ENCODE results near the gene MIXL1.

MIXL1 gene

GRCh38 chr1:226203655-226204054 lies 19.8 kb upstream of the MIXL1 start:
- no peak overlapping the region for H3K9ac ChIP-seq (ENCODE audit: low read depth, low read length)
- no peaks in the 10 kb centered on the region for H3K9me3 ChIP-seq (ENCODE audit: control insufficient read depth, insufficient read depth, low read length)
- H3K4me1 ChIP-seq (ENCODE audit: insufficient read depth, low read length): peaks cover 9% of the 10 kb centered on the region; the same call in 1 of the 2 replicates
- no peaks in the 10 kb centered on the region for H3K36me3 ChIP-seq (ENCODE audit: insufficient read depth, low read length)

- peaks cover 9% of the 10 kb centered on the region; the same call in 1 of the 2 replicates for H3K4me1 ChIP-seq (ENCODE audit: insufficient read depth, low read length)
- H3K36me3 ChIP-seq (ENCODE audit: insufficient read depth, low read length): no peaks in the 10 kb centered on the region
- H3K9ac ChIP-seq (ENCODE audit: low read depth, low read length): no peak overlapping the region
- H3K9me3 ChIP-seq (ENCODE audit: control insufficient read depth, insufficient read depth, low read length): no peaks in the 10 kb centered on the region
These were observed 19.3 kb upstream of the MIXL1 start for GRCh38 chr1:226204198-226204597.

GRCh38 chr1:226207048-226207447 lies 16.4 kb upstream of the MIXL1 start:
- Histone ChIP-seq H3K9ac (ENCODE audit: low read depth, low read length) (no peak overlapping the region), H3K4me1 (ENCODE audit: insufficient read depth, low read length) (peaks cover 27% of the 10 kb centered on the region)

GRCh38 chr1:226209307-226210059 lies 14.0 kb upstream of the MIXL1 start:
- Histone ChIP-seq H3K9ac (ENCODE audit: low read depth, low read length) (no peak overlapping the region), H3K36me3 (ENCODE audit: insufficient read depth, low read length) (no peaks in the 10 kb centered on the region), H3K4me1 (ENCODE audit: insufficient read depth, low read length) (peaks cover 21% of the 10 kb centered on the region), H3K9me3 (ENCODE audit: control insufficient read depth, insufficient read depth, low read length) (no peaks in the 10 kb centered on the region)

More at GRCh38 chr1:226207048-226207447, 16.4 kb upstream of the MIXL1 start:
- no peaks in the 10 kb centered on the region for H3K9me3 ChIP-seq (ENCODE audit: control insufficient read depth, insufficient read depth, low read length)
- no peaks in the 10 kb centered on the region for H3K36me3 ChIP-seq (ENCODE audit: insufficient read depth, low read length)

- Histone ChIP-seq H3K9me3 (ENCODE audit: control insufficient read depth, insufficient read depth, low read length) (no peaks in the 10 kb centered on the region), H3K4me1 (ENCODE audit: insufficient read depth, low read length) (peaks cover 27% of the 10 kb centered on the region), H3K36me3 (ENCODE audit: insufficient read depth, low read length) (no peaks in the 10 kb centered on the region), H3K9ac (ENCODE audit: low read depth, low read length) (no peak overlapping the region)
These were observed 12.8 kb upstream of the MIXL1 start for GRCh38 chr1:226210571-226211176.

GRCh38 chr1:226211181-226211821 lies 12.2 kb upstream of the MIXL1 start:
- Histone ChIP-seq H3K36me3 (ENCODE audit: insufficient read depth, low read length) (no peaks in the 10 kb centered on the region), H3K9ac (ENCODE audit: low read depth, low read length) (no peak overlapping the region), H3K4me1 (ENCODE audit: insufficient read depth, low read length) (peaks cover 33% of the 10 kb centered on the region), H3K9me3 (ENCODE audit: control insufficient read depth, insufficient read depth, low read length) (no peaks in the 10 kb centered on the region)

- H3K36me3 ChIP-seq (ENCODE audit: insufficient read depth, low read length): no peaks in the 10 kb centered on the region
- H3K9me3 ChIP-seq (ENCODE audit: control insufficient read depth, insufficient read depth, low read length): no peaks in the 10 kb centered on the region
- peaks cover 39% of the 10 kb centered on the region for H3K4me1 ChIP-seq (ENCODE audit: insufficient read depth, low read length)
- H3K9ac ChIP-seq (ENCODE audit: low read depth, low read length): no peak overlapping the region
These were observed 10.9 kb upstream of the MIXL1 start for GRCh38 chr1:226212545-226212944.

- no peaks in the 10 kb centered on the region for H3K9me3 ChIP-seq (ENCODE audit: control insufficient read depth, insufficient read depth, low read length)
- no peak overlapping the region for H3K9ac ChIP-seq (ENCODE audit: low read depth, low read length)
- H3K36me3 ChIP-seq (ENCODE audit: insufficient read depth, low read length): no peaks in the 10 kb centered on the region
- peaks cover 36% of the 10 kb centered on the region for H3K4me1 ChIP-seq (ENCODE audit: insufficient read depth, low read length)
These were observed 8.2 kb upstream of the MIXL1 start for GRCh38 chr1:226215239-226215638.

GRCh38 chr1:226216056-226216455 lies 7.4 kb upstream of the MIXL1 start:
- Histone ChIP-seq H3K9ac (ENCODE audit: low read depth, low read length) (no peak overlapping the region), H3K36me3 (ENCODE audit: insufficient read depth, low read length) (no peaks in the 10 kb centered on the region), H3K4me1 (ENCODE audit: insufficient read depth, low read length) (peaks cover 39% of the 10 kb centered on the region), H3K9me3 (ENCODE audit: control insufficient read depth, insufficient read depth, low read length) (no peaks in the 10 kb centered on the region)

- Histone ChIP-seq H3K9me3 (ENCODE audit: control insufficient read depth, insufficient read depth, low read length) (no peaks in the 10 kb centered on the region), H3K36me3 (ENCODE audit: insufficient read depth, low read length) (no peaks in the 10 kb centered on the region), H3K4me1 (ENCODE audit: insufficient read depth, low read length) (peaks cover 35% of the 10 kb centered on the region), H3K9ac (ENCODE audit: low read depth, low read length) (no peak overlapping the region)
These were observed 6.2 kb upstream of the MIXL1 start for GRCh38 chr1:226217273-226217672.

- Histone ChIP-seq H3K36me3 (ENCODE audit: insufficient read depth, low read length) (no peaks in the 10 kb centered on the region), H3K9ac (ENCODE audit: low read depth, low read length) (no peak overlapping the region; the same call in 1 of the 2 replicates), H3K9me3 (ENCODE audit: control insufficient read depth, insufficient read depth, low read length) (no peaks in the 10 kb centered on the region), H3K4me1 (ENCODE audit: insufficient read depth, low read length) (peaks cover 26% of the 10 kb centered on the region)
These were observed 2.8 kb upstream of the MIXL1 start for GRCh38 chr1:226220473-226221189.

GRCh38 chr1:226222686-226223085 lies 778 bp upstream of the MIXL1 start:
- H3K36me3 ChIP-seq (ENCODE audit: insufficient read depth, low read length): no peaks in the 10 kb centered on the region
- peaks cover 13% of the 10 kb centered on the region for H3K4me1 ChIP-seq (ENCODE audit: insufficient read depth, low read length)
- no peaks in the 10 kb centered on the region for H3K9me3 ChIP-seq (ENCODE audit: control insufficient read depth, insufficient read depth, low read length)
- peak overlapping the region; percentile 74; the same call in 1 of the 2 replicates for H3K9ac ChIP-seq (ENCODE audit: low read depth, low read length)

- Histone ChIP-seq H3K9me3 (ENCODE audit: control insufficient read depth, insufficient read depth, low read length) (no peaks in the 10 kb centered on the region), H3K9ac (ENCODE audit: low read depth, low read length) (peak overlapping the region; percentile 74), H3K4me1 (ENCODE audit: insufficient read depth, low read length) (peaks cover 13% of the 10 kb centered on the region), H3K36me3 (ENCODE audit: insufficient read depth, low read length) (no peaks in the 10 kb centered on the region; the same call in 1 of the 2 replicates)
These were observed 351 bp downstream of the MIXL1 start for GRCh38 chr1:226223786-226224244.

- Histone ChIP-seq H3K9me3 (ENCODE audit: control insufficient read depth, insufficient read depth, low read length) (no peaks in the 10 kb centered on the region), H3K36me3 (ENCODE audit: insufficient read depth, low read length) (no peaks in the 10 kb centered on the region; the same call in 1 of the 2 replicates), H3K9ac (ENCODE audit: low read depth, low read length) (no peak overlapping the region), H3K4me1 (ENCODE audit: insufficient read depth, low read length) (no peaks in the 10 kb centered on the region)
These were observed 3.1 kb downstream of the MIXL1 start for GRCh38 chr1:226226601-226227000.
